Prostate gland (tissue), 2 donors: ENCODE measurements around the gene ZNF322. TPM values are rescaled to one million over a fixed set of nuclear protein-coding genes. Genes with fewer than 3 reads are reported as not detected.

Experiments
- DNase-seq: peaks from one replicate; pipeline ENCODE4 v3.0.0-alpha.2; 2019; ENCODE audit warnings: low spot score
- H3K27ac ChIP-seq, 2 donors: fragments of 200-600 bp; sonication (generic); 2 replicates each; pipeline ENCODE4 v1.5.1; 2017 to 2019
- H3K27me3 ChIP-seq: fragments of 200-600 bp; sonication (generic); replicated peaks from 2 replicates; pipeline ENCODE4 v1.5.1; 2019; ENCODE audit not compliant: insufficient read depth
- H3K36me3 ChIP-seq, 2 donors: fragments of 200-600 bp; sonication (generic); 1 replicate in 1 of 2; 2 replicates in 1 of 2; pipeline versions ENCODE4 v1.5.1 to v1.8.1; 2017 to 2019
- H3K4me1 ChIP-seq: fragments of 200-600 bp; sonication (generic); replicated peaks from 2 replicates; pipeline ENCODE4 v1.5.1; 2019
- H3K4me3 ChIP-seq, 2 donors: fragments of 200-600 bp; sonication (generic); 2 replicates each; pipeline ENCODE4 v1.5.1; 2017 to 2019
- H3K9me3 ChIP-seq: fragments of 200-600 bp; sonication (generic); 2 replicates; pipeline ENCODE4 v1.5.1; 2017
- POLR2A ChIP-seq: fragments of 450-650 bp; IDR thresholded peaks from one replicate; pipeline ENCODE4 v1.6.1; 2016; ENCODE audit warnings: antibody characterized with exemption, mild to moderate bottlenecking
- POLR2AphosphoS5 ChIP-seq: sonication (generic); formaldehyde crosslinking; IDR thresholded peaks from one replicate; pipeline ENCODE4 v1.6.1; 2017; ENCODE audit warnings: antibody characterized with exemption
- WGBS: methylation state at CpG from one replicate; pipeline ENCODE4 v1.1.5; 2018; 5-methylcytosine and 5-hydroxymethylcytosine counted together
- intact Hi-C: fragments of 100-400 bp; cut with DNase I; formaldehyde crosslinking; loops from one replicate; pipeline ENCODE4 v1.14.2; 2022
- total RNA-seq, 2 donors: library from RNA; depleted of rRNA; stranded (reverse); fragments of >200 nt; gene quantifications; one replicate each; pipeline ENCODE4 v1.1.0, GENCODE V29; 2016
- TF ChIP-seq, protein P1 (sequence below), 4 experiments: fragments of 200-600 bp in 2 of 4; fragments of 450-650 bp in 2 of 4; sonication (generic) in 2 of 4; IDR thresholded peaks; 1 replicate in 3 of 4; 2 replicates in 1 of 4; pipeline ENCODE4 v1.5.1; 2016 to 2019; ENCODE audit warnings: antibody characterized with exemption in 4 of 4, mild to moderate bottlenecking in 2 of 4, moderate library complexity in 2 of 4

Gene ZNF322
- total RNA-seq, 2 donors from 2014 or later = 25.2 to 31.7 TPM

DNA sequence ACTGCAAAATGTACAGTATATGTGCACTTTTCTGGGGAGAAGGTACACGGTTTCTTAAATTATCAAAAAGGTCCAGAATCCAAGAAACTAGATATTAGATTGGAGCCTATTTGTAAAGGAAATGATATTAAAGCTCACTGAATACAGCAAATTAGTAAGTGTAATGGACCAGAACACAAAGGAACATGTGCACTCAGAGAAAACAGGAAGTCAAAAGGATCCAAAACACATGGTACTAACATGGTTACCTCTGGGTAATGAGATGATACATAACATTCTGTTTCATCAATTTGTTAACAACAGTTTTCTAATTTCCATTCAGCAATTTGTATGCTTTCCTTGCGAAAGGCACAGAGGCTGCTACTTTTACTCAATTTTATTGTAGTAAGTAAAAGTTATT lies 18.7 kb downstream of the ZNF322 start:
- WGBS = 95% methylated on average over 2 of the region's 2 CpGs
- intact Hi-C loops = no loop called here
- H3K27ac ChIP-seq = no peak overlapping the region
- DNase-seq = no peak
- peaks cover 0 to 10% of the 10 kb centered on the region in 2 donors for H3K36me3 ChIP-seq
- H3K4me3 ChIP-seq = no peak overlapping the region
- no peaks in the 10 kb centered on the region for H3K4me1 ChIP-seq
- TF ChIP-seq POLR2AphosphoS5 (no peak), POLR2A (no peak)
- TF ChIP-seq, protein P1, sequence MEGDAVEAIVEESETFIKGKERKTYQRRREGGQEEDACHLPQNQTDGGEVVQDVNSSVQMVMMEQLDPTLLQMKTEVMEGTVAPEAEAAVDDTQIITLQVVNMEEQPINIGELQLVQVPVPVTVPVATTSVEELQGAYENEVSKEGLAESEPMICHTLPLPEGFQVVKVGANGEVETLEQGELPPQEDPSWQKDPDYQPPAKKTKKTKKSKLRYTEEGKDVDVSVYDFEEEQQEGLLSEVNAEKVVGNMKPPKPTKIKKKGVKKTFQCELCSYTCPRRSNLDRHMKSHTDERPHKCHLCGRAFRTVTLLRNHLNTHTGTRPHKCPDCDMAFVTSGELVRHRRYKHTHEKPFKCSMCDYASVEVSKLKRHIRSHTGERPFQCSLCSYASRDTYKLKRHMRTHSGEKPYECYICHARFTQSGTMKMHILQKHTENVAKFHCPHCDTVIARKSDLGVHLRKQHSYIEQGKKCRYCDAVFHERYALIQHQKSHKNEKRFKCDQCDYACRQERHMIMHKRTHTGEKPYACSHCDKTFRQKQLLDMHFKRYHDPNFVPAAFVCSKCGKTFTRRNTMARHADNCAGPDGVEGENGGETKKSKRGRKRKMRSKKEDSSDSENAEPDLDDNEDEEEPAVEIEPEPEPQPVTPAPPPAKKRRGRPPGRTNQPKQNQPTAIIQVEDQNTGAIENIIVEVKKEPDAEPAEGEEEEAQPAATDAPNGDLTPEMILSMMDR (IDR thresholded peaks at IDR 0.05) = no peak
- no peaks in the 10 kb centered on the region for H3K9me3 ChIP-seq
- H3K27me3 ChIP-seq = no peaks in the 10 kb centered on the region

DNA sequence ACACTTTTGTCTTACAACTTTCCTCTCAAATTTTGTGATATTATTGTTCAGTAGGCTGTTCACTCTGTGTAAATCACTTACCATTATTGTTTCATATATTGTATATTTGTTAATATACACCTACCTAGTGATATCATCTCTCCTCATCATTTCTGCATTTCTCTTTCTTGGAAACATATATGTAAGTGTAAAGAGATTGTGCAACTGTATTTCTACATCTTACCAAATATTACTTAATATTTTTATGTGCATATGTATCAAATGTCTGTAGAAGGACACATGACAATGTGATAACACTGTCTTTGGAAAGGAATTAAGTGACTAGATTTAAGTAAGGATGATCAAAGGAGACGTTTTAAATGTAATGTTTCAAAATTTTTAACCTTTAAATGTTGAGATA lies 30.2 kb downstream of the ZNF322 start:
- Histone ChIP-seq H3K27ac (no peak overlapping the region), H3K9me3 (no peaks in the 10 kb centered on the region), H3K4me1 (no peaks in the 10 kb centered on the region), H3K27me3 (no peaks in the 10 kb centered on the region), H3K36me3 (no peaks in the 10 kb centered on the region), H3K4me3 (no peak overlapping the region)
- TF ChIP-seq POLR2A = no peak
- TF ChIP-seq, protein P1 (IDR thresholded peaks at IDR 0.05) = no peak
- no peak for DNase-seq
- intact Hi-C loops = no loop called here
- 51% methylated on average over 1 of the region's 1 CpG for WGBS

DNA sequence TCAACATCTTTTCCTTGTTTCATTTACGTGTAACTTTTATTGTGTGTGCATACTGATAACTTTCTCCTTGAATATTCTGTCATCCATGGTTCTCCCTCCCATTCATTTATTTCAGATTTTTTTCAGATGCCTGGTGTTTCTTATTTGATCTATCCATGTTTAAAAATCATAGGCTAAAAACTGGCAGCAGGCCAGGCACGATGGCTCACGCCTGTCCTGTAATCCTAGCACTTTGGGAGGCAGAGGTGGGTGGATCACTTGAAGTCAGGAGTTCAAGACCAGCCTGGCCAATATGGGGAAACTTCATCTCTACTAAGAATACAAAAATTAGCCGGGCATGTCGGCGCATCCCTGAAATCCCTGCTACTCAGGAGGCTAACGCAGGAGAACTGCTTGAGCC lies 31.7 kb downstream of the ZNF322 start:
- no peaks in the 10 kb centered on the region for H3K9me3 ChIP-seq
- no peaks in the 10 kb centered on the region for H3K4me1 ChIP-seq
- H3K4me3 ChIP-seq = no peak overlapping the region
- no peak for DNase-seq
- WGBS = 85% methylated on average over 7 of the region's 7 CpGs
- intact Hi-C loops = no loop called here
- no peaks in the 10 kb centered on the region for H3K27me3 ChIP-seq
- no peaks in the 10 kb centered on the region for H3K36me3 ChIP-seq
- no peak overlapping the region for H3K27ac ChIP-seq
- TF ChIP-seq POLR2AphosphoS5 = no peak
- TF ChIP-seq, protein P1 (IDR thresholded peaks at IDR 0.05) = no peak
- no peak for TF ChIP-seq POLR2A

DNA sequence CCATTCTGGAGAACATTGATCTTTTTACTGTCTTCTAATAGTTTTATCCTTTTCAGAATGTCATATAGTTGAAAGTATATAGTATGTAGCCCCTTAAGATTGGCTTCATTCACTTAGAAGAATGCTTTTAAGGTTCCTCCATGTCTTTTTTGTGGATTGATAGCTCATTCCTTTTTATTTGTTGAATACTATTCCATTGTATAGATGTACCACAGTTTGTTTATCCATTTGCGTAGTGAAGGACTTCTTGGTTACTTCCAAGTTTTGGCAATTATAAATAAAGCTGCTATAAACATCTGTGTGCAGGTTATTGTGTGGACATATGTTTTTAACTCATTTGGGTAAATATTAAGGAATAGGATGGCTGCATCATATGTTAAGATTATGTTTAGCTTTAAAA lies 35.0 kb downstream of the ZNF322 start:
- intact Hi-C loops = no loop called here
- Histone ChIP-seq H3K9me3 (no peaks in the 10 kb centered on the region), H3K4me3 (no peak overlapping the region), H3K4me1 (no peaks in the 10 kb centered on the region), H3K36me3 (no peaks in the 10 kb centered on the region), H3K27me3 (no peaks in the 10 kb centered on the region), H3K27ac (no peak overlapping the region)
- WGBS = 88% methylated on average over 1 of the region's 1 CpG
- TF ChIP-seq POLR2AphosphoS5 (no peak), POLR2A (no peak)
- TF ChIP-seq, protein P1 (IDR thresholded peaks at IDR 0.05) = no peak
- no peak for DNase-seq

DNA sequence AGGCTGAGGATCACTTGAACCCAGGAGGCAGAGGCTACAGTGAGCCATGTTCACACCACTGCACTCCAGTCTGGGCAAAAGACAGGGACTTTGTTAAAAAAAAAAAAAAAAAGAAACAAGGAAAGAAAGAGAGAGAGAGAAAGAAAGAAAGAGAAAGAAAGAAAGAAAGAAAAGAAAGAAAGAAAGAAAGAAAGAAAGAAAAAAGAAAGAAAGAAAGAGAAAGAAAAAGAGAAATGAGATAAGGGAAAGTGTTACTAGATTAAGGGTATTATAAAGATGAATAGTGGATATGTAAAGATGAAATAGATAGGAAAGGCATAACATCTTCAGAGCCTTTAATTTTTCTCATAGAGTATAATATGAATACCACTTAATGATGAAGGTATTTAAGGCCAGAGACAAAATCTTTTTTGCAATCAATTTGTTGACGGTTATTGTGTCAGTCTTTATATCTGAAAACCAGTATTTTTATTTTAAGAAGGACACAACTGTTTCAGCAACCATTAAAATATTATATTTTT lies 36.1 kb downstream of the ZNF322 start:
- WGBS = 96% methylated on average over 1 of the region's 1 CpG
- no peaks in the 10 kb centered on the region for H3K36me3 ChIP-seq
- no peak overlapping the region for H3K27ac ChIP-seq
- TF ChIP-seq POLR2AphosphoS5 (no peak), POLR2A (no peak)
- TF ChIP-seq, protein P1 (IDR thresholded peaks at IDR 0.05) = no peak
- no peak overlapping the region for H3K4me3 ChIP-seq
- DNase-seq = no peak
- no peaks in the 10 kb centered on the region for H3K9me3 ChIP-seq
- no peaks in the 10 kb centered on the region for H3K4me1 ChIP-seq
- no peaks in the 10 kb centered on the region for H3K27me3 ChIP-seq
- intact Hi-C loops = no loop called here
